ENCODE results near the gene SLC25A13.
"Not testable (repeated sequence)": the region's sequence is repeated elsewhere in the genome, so short reads cannot be mapped to it uniquely, and the experiment has no call there.

SLC25A13 gene

GRCh38 chr7:96293911-96294310, 28.0 kb downstream of the SLC25A13 start:
- not testable (repeated sequence) for FAIRE-seq

DNA sequence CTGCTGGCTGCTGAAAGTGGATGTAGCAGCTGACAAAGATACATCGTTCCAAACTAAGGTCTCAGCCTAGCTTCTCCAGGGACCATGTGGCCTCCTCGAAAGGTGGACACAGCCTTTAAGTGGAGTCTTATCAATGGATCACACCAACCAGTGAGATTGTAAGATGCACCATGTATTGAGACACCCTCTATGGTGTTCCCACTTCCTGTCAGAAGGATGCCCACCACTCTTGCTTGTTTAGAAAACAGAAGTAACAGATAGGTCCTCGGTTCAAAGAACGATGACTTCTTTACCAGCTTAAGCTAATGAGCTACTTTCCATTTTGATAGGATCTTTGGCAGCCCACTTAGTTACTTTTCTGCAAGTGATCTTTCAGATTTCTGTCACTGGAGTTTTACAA, 34.3 kb downstream of the SLC25A13 start:
- no peak for FAIRE-seq

GRCh38 chr7:96287132-96287531, 34.8 kb downstream of the SLC25A13 start:
- FAIRE-seq = no peak

DNA sequence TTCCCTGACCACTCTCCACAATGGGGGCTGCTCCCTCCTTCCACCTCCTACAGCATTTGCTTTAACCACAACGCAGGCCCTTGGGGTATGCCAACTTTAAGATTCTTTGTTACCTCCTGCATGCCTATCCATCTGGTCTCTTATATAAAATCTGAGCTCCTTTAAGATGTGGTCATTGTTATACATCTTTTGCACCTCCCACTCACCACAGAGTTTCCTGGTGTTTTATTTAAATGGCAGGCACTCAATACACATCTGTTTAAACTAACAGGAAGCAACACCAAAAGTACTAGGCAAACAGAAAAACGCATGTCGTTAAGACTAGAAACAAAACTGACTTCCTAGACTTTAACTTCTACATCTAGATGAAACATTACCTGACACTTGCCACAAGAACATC, 36.3 kb downstream of the SLC25A13 start:
- no peak for FAIRE-seq

- no peak for FAIRE-seq
These were observed 37.1 kb downstream of the SLC25A13 start for GRCh38 chr7:96284835-96285234.

DNA sequence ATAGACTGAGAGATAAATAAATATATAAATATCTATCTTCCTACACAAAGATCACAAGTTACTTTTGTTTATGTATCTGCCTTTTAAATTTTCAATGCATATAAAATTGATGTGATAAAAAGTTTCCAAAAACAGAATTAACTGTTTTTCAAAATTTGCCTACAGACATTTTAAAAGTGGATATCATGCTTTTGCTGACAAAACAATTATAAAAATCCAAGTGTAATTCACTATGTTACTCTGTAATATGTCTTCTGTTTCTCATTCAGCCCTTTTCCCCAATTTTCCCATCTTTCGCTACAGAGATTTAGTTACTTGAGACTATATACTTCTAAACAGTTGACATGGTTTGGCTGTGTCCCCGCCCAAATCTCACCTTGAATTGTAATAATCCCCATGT, 37.7 kb downstream of the SLC25A13 start:
- no peak for FAIRE-seq

DNA sequence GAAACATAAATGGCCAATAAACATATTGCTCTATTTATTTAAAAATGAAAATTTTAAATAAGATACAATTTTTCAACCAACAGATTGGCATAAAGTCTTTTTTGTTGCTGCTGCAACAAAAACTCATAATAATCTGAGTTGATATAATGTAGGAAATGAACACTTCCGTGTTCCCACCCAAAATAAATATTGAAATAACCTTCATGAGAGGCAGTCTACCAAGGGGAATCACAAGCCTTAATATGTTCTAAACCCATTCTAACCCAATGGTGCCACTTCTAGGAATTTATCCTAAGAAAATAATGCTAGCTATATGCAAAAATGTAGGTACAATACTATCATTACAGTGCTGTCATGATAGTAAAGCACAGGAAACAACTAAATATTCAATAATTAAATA, 39.1 kb downstream of the SLC25A13 start:
- no peak for FAIRE-seq

- FAIRE-seq = no peak
These were observed 44.0 kb downstream of the SLC25A13 start for GRCh38 chr7:96277921-96278320.

DNA sequence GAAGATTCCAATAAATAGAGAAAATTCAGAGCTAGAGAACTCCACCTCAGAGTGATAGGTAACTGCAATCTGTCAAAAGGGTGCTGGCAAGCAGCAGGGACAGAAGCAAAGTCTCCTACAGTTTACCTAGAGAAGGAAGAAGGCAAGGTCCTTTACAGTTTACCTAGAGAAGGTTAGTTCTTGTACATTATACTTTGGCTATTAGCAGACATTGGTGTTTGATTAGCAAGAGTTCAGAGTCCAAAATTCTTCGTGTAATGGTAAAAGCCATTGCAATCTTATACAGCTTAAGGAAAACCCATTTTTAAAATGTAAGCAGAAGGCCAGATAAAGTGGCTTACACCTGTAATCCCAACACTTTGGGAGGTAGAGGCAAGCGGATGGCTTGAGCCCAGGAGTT, 45.9 kb downstream of the SLC25A13 start:
- no peak for FAIRE-seq

- FAIRE-seq = no peak
These were observed 48.2 kb downstream of the SLC25A13 start for GRCh38 chr7:96273716-96274115.

GRCh38 chr7:96269246-96269994, 52.5 kb downstream of the SLC25A13 start:
- FAIRE-seq = no peak

DNA sequence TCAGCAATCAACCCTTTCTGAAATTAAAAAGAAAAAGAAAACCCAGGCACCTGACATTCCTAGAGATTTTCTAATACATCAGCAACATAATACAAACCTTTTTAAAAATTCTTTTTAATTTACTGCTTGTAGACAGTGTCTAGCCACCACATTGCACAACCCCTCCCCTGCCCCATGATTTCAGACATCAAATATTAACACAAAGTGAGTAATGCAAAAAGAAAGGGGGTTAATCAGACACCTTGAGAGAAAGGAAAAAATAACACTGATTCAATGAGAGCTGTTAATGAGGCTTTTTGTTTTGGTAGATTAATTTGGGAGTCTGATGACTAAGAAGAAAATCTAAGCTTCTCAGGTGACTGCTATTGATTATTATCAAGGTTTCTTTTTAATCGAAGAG, 55.3 kb downstream of the SLC25A13 start:
- FAIRE-seq = no peak

DNA sequence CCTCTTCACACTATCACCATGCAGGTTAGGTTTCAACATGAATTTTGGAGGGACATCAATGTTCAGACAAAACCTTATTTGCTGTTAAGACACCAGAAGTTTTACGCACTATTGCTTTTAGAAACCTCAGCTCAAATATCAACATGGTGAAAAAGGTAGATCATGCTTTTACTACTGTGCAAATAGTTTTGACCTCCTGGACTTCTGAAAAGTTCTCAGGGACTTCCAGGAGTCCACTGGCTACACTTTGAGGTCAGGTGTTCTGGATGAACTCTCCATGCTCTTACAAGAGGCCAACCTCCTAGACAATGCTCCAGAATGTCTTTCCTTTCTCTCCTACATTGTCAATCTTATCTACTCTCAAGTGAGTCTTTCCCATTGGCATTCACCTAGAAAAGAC, 55.9 kb downstream of the SLC25A13 start:
- no peak for FAIRE-seq

- FAIRE-seq = no peak
These were observed 67.9 kb downstream of the SLC25A13 start for GRCh38 chr7:96253964-96254363.

- no peak for FAIRE-seq
These were observed 68.5 kb downstream of the SLC25A13 start for GRCh38 chr7:96253441-96253840.

- no peak for FAIRE-seq
These were observed 71.0 kb downstream of the SLC25A13 start for GRCh38 chr7:96250776-96251361.

DNA sequence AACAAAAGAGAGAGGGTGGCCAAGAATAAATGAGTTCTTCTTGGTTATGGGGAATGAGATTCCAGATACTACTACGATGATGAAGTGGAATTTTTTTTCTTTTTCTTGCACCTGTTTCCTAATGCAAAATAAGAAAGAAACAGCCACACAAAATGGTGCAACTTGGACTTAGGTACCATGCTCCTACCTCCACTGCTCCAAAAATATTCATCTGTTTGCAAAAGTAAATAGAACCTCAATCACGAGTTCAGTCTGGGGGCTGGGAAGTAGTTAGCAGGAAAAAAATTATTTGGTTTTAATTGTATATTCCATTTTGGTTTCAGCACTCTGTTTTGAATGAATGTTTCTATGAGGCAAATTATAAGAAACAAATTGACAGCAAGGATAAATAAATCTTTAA, 73.5 kb downstream of the SLC25A13 start:
- no peak for FAIRE-seq

DNA sequence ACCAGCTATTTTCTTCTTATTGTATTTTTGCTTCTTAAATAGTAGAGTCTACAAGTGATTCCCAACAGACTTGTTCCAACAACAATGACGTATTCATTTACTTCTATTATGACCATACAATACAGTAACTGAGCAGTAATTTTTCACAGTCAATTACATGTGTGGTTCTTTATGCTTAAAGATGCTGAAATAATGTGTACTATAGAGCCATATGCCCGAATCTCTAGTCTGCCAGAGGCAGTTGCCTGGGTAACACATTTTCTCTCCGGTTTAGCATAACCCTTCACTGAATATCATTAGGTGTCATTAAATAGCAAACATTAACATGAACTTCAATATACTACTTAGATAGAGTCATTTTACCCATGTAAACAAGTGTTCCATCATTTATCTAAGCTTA, 75.0 kb downstream of the SLC25A13 start:
- FAIRE-seq = no peak

DNA sequence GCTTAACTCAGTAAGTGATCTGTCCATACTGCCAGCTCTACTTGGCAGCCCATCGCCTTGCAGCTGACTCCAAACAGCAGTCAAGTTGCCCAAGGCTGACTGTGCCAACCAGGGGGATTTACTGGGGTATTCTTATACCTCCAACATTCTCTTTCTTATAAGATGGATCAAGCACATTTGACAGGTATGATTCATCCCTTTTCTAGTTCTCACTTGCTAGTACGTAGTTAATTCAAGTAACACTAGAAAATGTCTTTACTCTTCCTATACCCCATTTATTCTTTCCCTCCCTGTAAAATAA, 77.0 kb downstream of the SLC25A13 start:
- no peak for FAIRE-seq

- FAIRE-seq = no peak
These were observed 77.5 kb downstream of the SLC25A13 start for GRCh38 chr7:96244244-96244991.

GRCh38 chr7:96243241-96243640, 78.7 kb downstream of the SLC25A13 start:
- FAIRE-seq = no peak

DNA sequence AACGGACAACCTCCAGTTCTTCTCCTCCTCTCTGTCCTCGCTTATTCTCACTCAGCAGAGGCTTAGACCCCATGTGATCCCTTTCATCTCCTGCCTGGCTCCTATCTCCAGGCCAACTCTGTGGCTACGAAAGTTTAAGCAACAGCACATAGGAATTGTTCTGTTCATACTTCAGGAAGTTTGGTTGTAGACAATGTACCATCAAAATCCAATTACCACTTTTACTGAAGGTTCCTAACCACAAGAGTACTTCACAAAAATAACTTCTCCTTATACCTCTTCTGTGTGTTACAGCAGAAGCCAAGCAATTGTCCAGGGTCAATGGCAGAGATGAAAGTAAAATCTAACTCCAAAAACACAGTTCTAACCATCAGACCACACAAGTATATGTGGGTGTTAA, 80.0 kb downstream of the SLC25A13 start:
- no peak for FAIRE-seq

DNA sequence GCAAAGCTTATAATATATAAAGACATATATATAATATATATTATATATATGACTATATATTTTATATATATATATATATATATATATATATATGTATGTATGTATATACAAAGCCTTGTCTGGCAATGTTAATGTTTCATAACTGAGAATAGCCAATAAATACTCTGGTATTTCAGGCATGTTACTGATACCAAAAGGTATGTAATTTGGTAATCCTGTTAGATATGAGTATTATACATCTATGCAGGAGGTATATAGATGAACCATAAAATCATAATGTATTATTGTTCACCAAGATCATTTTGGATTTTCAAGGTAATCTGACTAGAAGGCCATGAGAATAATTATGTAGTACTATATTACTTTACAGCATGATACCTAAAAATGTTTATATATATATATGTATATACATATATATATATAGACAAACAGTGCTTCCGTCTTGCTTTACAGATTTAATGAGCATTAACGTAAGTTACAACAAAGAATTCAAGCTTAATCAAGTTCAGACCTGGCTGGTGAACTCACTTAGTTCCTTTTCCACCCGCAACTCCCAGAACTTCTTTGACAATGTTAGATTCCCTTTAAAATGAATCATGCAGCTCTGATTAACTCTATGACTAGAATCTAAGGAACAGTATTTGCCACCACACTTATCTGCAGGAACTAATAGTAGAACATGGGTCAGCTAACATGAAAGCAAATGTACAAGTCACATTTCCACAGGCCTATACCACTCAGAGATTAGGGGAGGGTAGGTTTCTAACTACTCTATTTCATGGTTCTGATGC, 82.7 kb downstream of the SLC25A13 start:
- no peak for FAIRE-seq

GRCh38 chr7:96238474-96238873, 83.4 kb downstream of the SLC25A13 start:
- FAIRE-seq = no peak
